DMS53 (cell line): ENCODE data around the gene PEG3.
"Not testable (repeated sequence)": the region's sequence is repeated elsewhere in the genome, so short reads cannot be mapped to it uniquely, and the experiment has no call there.

Experiments
- DNase-seq: peaks from one replicate; lab custom pipeline; 2025; lab: John Stamatoyannopoulos, UW

Gene PEG3

GRCh38 chr19:56840451-56841192 lies at the start of gene PEG3, which contains the start of gene ZIM2:
PEG3 (minus strand) TSS chr19:56840726; CDS start chr19:56824655, 16,071 bp downstream.
ZIM2 (minus strand) TSS chr19:56840726; CDS start chr19:56824277, 16,449 bp downstream.
- DNase-seq, result no peak

DNA sequence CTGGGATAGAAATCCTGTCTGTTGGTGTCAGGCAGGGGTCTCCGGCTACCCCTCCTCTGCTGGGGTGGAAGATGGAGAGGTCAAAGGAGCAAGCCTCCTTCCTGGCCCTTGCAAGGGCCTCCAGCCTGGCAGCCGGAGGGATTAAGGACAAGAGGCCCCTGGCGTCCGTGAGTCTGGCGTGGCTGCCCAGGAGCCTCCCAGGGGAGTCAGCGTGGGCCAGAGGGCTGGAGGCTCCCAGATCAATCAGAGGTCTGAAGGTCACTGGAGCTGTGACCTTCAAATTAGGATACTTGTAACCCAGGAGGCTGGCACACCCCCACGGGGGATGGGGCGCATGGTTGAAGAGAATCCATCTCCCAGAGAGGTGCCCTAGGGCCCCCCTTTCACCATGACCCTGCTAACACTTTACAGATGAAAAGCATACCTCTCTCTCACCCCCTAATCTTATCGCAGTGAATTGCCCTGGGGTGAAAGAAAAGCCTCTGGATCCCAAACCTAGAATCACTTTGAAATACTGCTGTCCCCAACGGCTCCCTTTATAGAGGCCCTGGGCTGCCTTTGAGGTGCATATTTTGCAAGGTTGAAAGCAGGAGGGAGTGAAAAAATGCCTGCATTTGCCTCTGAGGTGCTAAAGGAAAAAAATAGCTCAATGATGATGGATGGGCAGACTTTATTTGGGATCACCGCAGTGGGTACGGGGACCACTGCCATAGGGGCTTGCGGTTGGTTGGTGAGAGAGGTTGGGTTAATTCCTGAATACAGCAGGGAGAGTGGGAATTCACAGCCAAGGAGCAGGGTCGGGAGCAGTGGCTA lies 44.9 kb upstream of the PEG3 start:
- DNase-seq, result no peak

- DNase-seq, result no peak
Observed at GRCh38 chr19:56884441-56884840, 43.9 kb upstream of the PEG3 start.

- no peak for DNase-seq
Observed at GRCh38 chr19:56880592-56881190, 40.2 kb upstream of the PEG3 start.

DNA sequence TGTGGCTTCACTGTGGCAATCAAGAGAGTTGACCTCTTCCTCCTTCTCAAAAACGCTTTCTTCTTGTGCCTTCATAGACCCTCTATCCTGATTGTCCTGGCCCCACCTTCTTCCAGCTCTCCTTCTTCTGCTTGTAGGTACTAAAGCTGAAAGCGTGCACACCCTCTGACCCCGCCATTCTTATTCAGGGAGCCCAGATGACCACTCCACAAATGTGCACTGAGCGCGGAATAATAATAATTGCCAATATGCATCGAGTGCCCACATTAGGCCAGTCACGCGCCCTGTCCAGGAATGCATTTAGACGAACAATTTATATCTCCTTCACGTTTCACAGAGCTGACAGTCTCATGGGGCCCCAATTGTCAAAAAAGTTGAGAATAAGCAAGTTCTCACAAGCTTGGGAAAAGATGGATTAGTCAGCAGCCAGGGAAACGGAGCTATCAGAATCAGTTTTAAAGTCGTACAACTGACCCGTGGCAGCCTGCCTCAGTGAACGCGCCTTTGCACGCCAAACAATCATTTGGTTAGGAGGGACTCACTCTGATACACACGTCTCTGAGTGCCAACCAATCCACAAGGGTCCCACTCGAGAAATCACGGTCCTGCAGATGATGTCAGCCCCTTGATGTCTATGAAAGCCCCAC lies 36.7 kb upstream of the PEG3 start:
- no peak for DNase-seq

DNA sequence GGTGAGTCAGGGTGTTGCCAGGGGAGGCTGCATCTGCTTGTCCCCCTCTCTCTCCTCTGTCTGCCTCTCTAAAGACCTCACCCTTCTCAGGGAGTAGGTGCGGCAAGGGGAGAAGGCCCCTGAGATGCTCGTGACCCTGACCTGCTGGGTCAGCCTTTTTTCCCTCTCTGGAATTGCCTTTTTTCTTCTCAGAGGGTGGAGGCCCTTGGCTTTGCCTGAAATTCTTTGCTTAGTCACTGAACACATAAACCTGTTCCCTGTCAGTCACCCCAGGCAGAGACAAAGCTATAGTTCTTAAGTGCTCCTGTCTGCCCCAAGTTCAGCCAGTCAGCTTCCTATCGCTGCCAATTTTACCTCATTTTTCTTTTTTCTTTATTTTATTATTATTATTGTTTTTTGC lies 35.2 kb upstream of the PEG3 start:
- no peak for DNase-seq

- DNase-seq, result no peak
Observed at GRCh38 chr19:56874530-56874929, 34.0 kb upstream of the PEG3 start.

- no peak for DNase-seq
Observed at GRCh38 chr19:56873493-56873892, 33.0 kb upstream of the PEG3 start.

DNA sequence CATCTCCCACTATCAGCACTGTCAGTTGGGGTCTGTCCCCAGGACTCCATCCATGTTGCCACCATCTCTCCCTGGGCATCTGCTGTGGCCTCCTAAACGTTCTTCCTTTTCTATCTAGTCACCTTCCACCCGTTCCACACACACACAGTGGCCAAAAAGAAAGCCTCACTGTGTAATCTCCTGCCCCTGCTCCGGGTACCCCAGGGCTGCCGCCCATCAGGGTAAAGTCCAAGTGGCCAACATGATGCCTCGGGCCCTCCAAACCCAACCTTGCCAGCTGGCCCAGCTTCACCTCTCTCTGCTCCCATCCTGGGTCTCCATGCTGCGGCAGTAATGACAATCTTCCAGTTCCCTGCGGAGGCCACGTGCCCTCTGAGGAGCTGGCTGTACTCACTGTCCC lies 29.4 kb upstream of the PEG3 start:
- DNase-seq, result no peak

DNA sequence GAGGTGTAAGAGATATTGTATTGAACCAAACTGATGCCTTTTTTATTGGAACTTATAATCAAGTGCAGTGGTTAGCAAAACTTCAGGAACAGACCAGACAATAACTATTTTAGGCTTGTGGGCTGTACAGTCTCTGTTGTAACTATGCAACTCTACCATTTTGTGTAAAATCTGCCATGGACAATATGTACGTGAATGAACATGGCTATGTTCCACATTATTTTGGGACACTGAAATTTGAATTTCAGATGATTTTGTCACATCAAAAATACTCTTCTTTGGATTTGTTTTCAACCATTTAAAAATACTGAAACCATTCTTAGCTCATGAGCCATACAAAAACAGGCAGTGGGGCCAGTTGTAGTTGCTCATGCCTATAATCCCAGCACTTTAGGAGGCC lies 27.9 kb upstream of the PEG3 start:
- no peak for DNase-seq

- no peak for DNase-seq
Observed at GRCh38 chr19:56866538-56866937, 26.0 kb upstream of the PEG3 start.

GRCh38 chr19:56864443-56865125 lies 24.1 kb upstream of the PEG3 start:
- DNase-seq, result no peak

GRCh38 chr19:56862741-56863140 lies 22.2 kb upstream of the PEG3 start:
- DNase-seq, result no peak

GRCh38 chr19:56860409-56860808 lies 19.9 kb upstream of the PEG3 start:
- not testable (repeated sequence) for DNase-seq

DNA sequence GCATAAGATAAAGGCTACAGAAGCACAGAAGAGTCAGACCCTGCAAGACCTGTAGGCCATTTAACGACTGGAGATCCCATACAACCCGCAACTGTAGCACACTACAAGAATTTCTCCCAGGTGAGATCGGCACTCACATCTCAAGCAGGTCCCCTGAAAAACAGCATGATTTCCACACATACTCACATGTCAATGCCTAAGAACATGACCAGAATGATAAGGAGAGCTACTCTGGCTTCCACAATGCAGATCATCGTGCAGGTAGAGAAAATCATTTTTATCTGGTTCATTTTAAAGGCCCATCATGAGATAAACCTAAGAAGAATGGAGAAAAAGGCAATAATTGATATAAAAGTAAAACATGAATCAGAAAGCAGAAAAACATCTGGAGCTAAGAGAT lies 17.5 kb upstream of the PEG3 start:
- DNase-seq, result no peak

DNA sequence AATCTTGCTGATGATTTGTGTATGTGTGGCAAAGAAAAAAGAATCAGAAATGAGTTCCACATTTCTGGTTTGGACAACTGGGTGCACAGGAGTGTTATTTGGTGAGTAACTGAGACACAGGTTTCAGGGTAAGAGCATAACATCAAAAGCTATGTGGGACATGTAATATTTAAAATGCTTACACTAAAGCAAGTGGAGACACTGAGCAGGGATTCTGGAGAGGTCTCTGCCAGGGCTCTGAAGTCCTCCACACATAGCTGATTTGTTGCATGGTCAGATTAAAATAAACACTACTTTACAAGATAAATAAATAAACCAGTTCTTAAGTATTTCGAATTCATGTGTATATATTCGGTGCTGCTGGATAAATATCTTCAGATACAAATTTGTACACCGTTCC lies 16.3 kb upstream of the PEG3 start:
- no peak for DNase-seq

DNA sequence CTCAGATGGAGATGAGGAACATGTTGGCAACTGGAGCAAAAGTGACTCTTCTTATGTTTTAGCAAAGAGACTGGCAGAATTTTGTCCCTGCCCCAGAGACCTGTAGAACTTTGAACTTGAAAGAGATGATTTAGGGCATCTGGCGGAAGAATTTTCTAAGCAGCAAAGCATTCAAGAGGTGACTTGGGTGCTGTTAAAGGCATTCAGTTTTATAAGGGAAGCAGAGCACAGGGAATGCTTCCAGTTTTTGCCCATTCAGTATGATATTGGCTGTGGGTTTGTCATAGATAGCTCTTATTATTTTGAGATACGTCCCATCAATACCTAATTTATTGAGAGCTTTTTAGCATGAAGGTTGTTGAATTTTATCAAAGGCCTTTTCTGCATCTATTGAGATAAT lies 11.8 kb upstream of the PEG3 start:
- not testable (repeated sequence) for DNase-seq

GRCh38 chr19:56848166-56848565 lies 7.6 kb upstream of the PEG3 start:
- no peak for DNase-seq

DNA sequence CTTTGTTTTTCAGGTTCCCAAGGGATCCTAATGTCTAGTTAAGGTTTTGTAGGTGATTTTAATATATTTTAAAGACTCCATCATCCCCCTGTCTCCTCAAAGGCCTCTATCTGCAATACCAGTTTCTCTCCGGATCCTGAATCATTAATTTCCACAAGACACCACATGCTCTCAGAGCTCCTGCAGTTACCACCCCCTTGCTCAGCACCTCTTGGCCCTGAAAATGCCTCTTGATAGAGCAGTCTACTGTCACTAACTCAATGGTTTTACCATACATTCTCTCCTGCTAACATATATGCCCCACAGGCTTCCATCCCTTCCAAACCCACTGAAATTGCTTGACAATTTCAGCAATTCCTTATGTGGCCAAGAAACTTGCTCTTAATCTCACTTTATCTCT lies 1.9 kb upstream of the PEG3 start:
- no peak for DNase-seq

DNA sequence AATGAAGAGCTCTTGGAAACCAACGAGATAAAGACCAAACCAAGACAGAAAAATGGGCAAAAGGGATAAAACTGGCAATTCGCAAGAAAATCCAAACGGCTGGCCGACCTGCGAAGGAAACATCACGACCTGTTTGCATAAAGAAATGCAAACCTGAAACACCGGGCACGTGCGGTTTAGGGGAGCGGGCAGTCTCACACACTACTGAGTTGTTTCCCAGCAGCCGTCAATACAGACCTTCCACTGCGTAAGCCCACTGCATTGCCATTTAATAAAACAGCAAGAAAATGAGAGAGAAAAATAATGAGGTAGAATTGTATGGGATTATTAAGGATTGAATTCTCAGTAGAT lies 642 bp upstream of the PEG3 start:
- no peak for DNase-seq

- no peak for DNase-seq
Observed at GRCh38 chr19:56839652-56840450, 675 bp downstream of the PEG3 start.
